ENCODE measurements around the gene PRRT4.

GRCh38 chr7:128304212-128304611 is 57.3 kb downstream of the PRRT4 start:
- TF ChIP-seq YY1 (IDR thresholded peaks at IDR 0.05; ENCODE audit: insufficient read depth, insufficient read length) = no peak
- no peak for TF ChIP-seq ZNF274 (IDR thresholded peaks at IDR 0.05; ENCODE audit: low read depth, low read length)
- TF ChIP-seq SUZ12 (IDR thresholded peaks at IDR 0.05; ENCODE audit: extremely low read depth, insufficient read depth, insufficient read length) = no peak

Data from NT2/D1 (cell line).